Ishikawa (cell line): Measurements from ENCODE around the gene MT1M.

Experiments
- CEBPB ChIP-seq: IDR thresholded peaks from 2 replicates; pipeline ENCODE4 v1.6.1; 2012
- CREB1 ChIP-seq: IDR thresholded peaks from 2 replicates; pipeline ENCODE4 v1.6.1; 2012; ENCODE audit warnings: low read depth
- EGR1 ChIP-seq: IDR thresholded peaks from 2 replicates; pipeline ENCODE4 v1.6.1; 2012
- EP300 ChIP-seq: IDR thresholded peaks from 2 replicates; pipeline ENCODE4 v1.6.1; 2012; ENCODE audit warnings: borderline replicate concordance
- FOXM1 ChIP-seq: IDR thresholded peaks from 2 replicates; pipeline ENCODE4 v1.6.1; 2012; ENCODE audit warnings: low read depth, borderline replicate concordance
- MAX ChIP-seq: IDR thresholded peaks from 2 replicates; pipeline ENCODE4 v1.6.1; 2012
- NFIC ChIP-seq: IDR thresholded peaks from 2 replicates; pipeline ENCODE4 v1.6.1; 2012
- RAD21 ChIP-seq: IDR thresholded peaks from 2 replicates; pipeline ENCODE4 v1.6.1; 2012; ENCODE audit warnings: low read depth
- TAF1 ChIP-seq: IDR thresholded peaks from 2 replicates; pipeline ENCODE4 v1.6.1; 2012; ENCODE audit warnings: low read depth, mild to moderate bottlenecking
- TCF12 ChIP-seq: IDR thresholded peaks from 2 replicates; pipeline ENCODE4 v1.6.1; 2012; ENCODE audit warnings: low read depth
- TEAD4 ChIP-seq: IDR thresholded peaks from 2 replicates; pipeline ENCODE4 v1.6.1; 2012
- YY1 ChIP-seq: IDR thresholded peaks from 2 replicates; pipeline ENCODE4 v1.6.1; 2012; ENCODE audit warnings: low read depth
- ZBTB7A ChIP-seq: IDR thresholded peaks from 2 replicates; pipeline ENCODE4 v1.6.1; 2012; ENCODE audit warnings: low read depth
- TF ChIP-seq, protein P1 (sequence below): IDR thresholded peaks from 2 replicates; pipeline ENCODE4 v1.6.1; 2012; ENCODE audit warnings: low read depth, mild to moderate bottlenecking
- TF ChIP-seq, protein P2 (sequence below): IDR thresholded peaks from 2 replicates; pipeline ENCODE4 v1.6.1; 2012

Gene MT1M

GRCh38 chr16:56605475-56605874, 27.0 kb upstream of the MT1M start:
- no peak for TF ChIP-seq TEAD4
- TF ChIP-seq, protein P1, sequence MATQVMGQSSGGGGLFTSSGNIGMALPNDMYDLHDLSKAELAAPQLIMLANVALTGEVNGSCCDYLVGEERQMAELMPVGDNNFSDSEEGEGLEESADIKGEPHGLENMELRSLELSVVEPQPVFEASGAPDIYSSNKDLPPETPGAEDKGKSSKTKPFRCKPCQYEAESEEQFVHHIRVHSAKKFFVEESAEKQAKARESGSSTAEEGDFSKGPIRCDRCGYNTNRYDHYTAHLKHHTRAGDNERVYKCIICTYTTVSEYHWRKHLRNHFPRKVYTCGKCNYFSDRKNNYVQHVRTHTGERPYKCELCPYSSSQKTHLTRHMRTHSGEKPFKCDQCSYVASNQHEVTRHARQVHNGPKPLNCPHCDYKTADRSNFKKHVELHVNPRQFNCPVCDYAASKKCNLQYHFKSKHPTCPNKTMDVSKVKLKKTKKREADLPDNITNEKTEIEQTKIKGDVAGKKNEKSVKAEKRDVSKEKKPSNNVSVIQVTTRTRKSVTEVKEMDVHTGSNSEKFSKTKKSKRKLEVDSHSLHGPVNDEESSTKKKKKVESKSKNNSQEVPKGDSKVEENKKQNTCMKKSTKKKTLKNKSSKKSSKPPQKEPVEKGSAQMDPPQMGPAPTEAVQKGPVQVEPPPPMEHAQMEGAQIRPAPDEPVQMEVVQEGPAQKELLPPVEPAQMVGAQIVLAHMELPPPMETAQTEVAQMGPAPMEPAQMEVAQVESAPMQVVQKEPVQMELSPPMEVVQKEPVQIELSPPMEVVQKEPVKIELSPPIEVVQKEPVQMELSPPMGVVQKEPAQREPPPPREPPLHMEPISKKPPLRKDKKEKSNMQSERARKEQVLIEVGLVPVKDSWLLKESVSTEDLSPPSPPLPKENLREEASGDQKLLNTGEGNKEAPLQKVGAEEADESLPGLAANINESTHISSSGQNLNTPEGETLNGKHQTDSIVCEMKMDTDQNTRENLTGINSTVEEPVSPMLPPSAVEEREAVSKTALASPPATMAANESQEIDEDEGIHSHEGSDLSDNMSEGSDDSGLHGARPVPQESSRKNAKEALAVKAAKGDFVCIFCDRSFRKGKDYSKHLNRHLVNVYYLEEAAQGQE: no peak
- TF ChIP-seq CEBPB: no peak
- no peak for TF ChIP-seq TCF12
- TF ChIP-seq, protein P2, sequence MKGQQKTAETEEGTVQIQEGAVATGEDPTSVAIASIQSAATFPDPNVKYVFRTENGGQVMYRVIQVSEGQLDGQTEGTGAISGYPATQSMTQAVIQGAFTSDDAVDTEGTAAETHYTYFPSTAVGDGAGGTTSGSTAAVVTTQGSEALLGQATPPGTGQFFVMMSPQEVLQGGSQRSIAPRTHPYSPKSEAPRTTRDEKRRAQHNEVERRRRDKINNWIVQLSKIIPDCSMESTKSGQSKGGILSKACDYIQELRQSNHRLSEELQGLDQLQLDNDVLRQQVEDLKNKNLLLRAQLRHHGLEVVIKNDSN: no peak
- TF ChIP-seq YY1: no peak
- TF ChIP-seq EGR1: no peak

DNA sequence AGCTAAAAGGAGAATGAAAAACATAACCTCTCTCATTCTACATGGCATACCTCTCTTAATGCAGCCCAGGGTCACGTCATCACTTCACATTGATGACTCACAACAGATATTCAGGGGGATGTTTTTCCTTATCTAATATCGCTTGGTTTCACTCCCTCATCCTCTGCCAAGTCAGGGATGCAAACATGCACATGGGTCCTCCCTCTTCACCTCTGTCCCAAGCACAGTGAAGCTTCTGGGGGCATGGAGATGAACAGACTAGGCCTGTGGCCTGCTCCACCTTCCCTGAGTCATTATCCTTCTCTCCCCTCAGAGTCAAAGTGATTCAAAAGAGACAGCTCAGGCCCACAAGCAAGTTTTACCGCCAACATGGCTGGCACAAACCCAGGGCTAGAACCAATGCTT, 26.4 kb upstream of the MT1M start:
- TF ChIP-seq TEAD4: no peak
- no peak for TF ChIP-seq TCF12
- TF ChIP-seq CEBPB: no peak
- no peak for TF ChIP-seq EGR1
- TF ChIP-seq, protein P2: no peak
- no peak for TF ChIP-seq FOXM1
- TF ChIP-seq EP300: no peak
- no peak for TF ChIP-seq RAD21
- no peak for TF ChIP-seq NFIC
- TF ChIP-seq, protein P1: no peak
- no peak for TF ChIP-seq ZBTB7A
- TF ChIP-seq MAX: no peak
- no peak for TF ChIP-seq YY1
- no peak for TF ChIP-seq TAF1

DNA sequence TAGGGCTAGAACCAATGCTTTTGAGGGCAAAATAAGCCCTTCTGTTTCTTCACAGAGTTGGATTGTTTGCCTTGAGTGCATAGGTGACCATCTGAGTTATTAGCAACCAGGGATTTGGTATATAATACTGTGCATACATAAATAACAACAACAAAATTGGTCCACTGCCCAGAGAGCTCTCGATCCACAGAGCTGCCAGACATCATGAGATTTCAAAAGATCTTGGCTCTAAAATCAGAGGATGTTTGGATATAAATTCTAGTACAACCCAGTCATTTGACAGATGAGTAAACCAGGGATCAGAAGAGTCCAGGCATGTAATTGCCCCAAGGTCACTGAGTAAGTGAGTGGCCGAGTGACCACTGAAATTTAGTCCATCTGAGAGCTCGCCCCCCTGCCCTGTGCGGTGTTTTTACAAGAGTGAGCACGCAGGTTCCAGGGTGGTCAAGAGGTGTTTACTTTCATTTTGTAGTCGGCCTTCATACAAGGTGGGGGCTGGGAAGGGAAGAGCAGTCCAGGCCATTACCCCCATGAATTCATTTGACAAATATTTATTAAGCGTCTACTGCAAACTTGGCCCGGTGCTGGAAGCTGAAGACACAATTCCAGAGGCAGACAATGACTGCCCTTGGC, 25.9 kb upstream of the MT1M start:
- no peak for TF ChIP-seq MAX
- TF ChIP-seq, protein P1: no peak
- no peak for TF ChIP-seq ZBTB7A

DNA sequence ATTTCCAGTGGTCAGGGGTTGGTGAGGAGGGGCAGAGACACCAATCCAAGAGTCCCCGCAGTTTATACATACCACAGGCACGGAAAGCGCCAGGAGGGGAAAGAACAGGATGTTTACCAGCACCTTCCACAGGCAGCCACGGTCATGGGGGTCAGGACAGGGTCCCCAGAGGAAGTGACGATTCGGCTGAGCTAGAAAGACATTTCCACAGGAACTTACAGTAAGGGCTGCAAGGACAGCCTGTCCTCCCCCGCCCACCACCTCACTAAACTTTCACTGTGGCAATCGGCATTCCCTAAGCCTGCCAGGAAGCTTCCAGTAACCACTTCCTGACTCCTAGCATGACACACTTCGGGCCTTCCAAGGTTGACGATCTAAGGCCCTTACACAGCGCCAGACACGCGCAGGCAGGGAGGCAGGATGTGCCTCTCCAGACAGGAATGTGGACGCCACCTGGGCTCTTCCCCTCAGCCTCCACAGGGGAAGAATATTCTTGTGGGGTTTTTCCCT, 25.3 kb upstream of the MT1M start:
- TF ChIP-seq EP300 (no peak), MAX (no peak), YY1 (no peak), CREB1 (no peak), CEBPB (no peak), FOXM1 (no peak), RAD21 (no peak), ZBTB7A (no peak), TCF12 (no peak), NFIC (no peak), TEAD4 (no peak), TAF1 (no peak), EGR1 (no peak)
- TF ChIP-seq, protein P2: no peak
- TF ChIP-seq, protein P1: no peak
